ENCODE data around the gene ZNF609. TPM values are rescaled to one million over a fixed set of nuclear protein-coding genes. Genes with fewer than 3 reads are reported as not detected.

ZNF609 gene
- total and polyA plus RNA-seq, 2 experiments from 2014 or later: 6.3 to 11.3 TPM

- in situ Hi-C loops (cut with MboI): no loop called here
- Histone ChIP-seq H3K4me3 (no peak overlapping the region), H3F3A (ENCODE audit: insufficient read depth) (peaks cover 34% of the 10 kb centered on the region), H4K20me1 (ENCODE audit: insufficient read depth) (peaks cover 4% of the 10 kb centered on the region; the same call in 1 of the 2 replicates), H2AFZ (no peak overlapping the region), H3K4me2 (ENCODE audit: unreplicated experiment) (no peak overlapping the region), H3K79me2 (ENCODE audit: insufficient read depth) (peaks cover 30% of the 10 kb centered on the region), H3K4me1 (ENCODE audit: insufficient read depth) (peaks cover 13% of the 10 kb centered on the region), H3K36me3 (ENCODE audit: low read depth) (peaks cover 45% of the 10 kb centered on the region; the same call in 1 of the 2 replicates), H3K27me3 (replicated peaks; ENCODE audit: insufficient read depth) (no peaks in the 10 kb centered on the region), H3K9me2 (ENCODE audit: insufficient read depth) (no peaks in the 10 kb centered on the region), H3K27ac (no peak overlapping the region), H3K9ac (no peak overlapping the region), H3K9me3 (ENCODE audit: low read depth) (no peaks in the 10 kb centered on the region)
- no peak for DNase-seq
- TF ChIP-seq EZH2phosphoT487 (IDR thresholded peaks at IDR 0.05; ENCODE audit: insufficient read depth, low read depth) (no peak), EZH2 (IDR thresholded peaks at IDR 0.05; ENCODE audit: insufficient read depth, poor library complexity, severe bottlenecking) (no peak)
- 95 to 96% methylated on average over 3 of the region's 3 CpGs for WGBS, 2 experiments (ENCODE audit: low coverage in 1 of 2, low lambda C conversion rate in 2 of 2, missing lambda C conversion rate in 2 of 2)
Measured at GRCh38 chr15:64688770-64689169, 228.4 kb downstream of the ZNF609 start.

- no peak overlapping the region for H3K4me2 ChIP-seq (ENCODE audit: unreplicated experiment)
- in situ Hi-C loops (cut with MboI): no loop called here
- peaks cover 43% of the 10 kb centered on the region for H3K79me2 ChIP-seq (ENCODE audit: insufficient read depth)
- H3K9me3 ChIP-seq (ENCODE audit: low read depth): no peaks in the 10 kb centered on the region
- H3K4me1 ChIP-seq (ENCODE audit: insufficient read depth): peaks cover 14% of the 10 kb centered on the region
- H2AFZ ChIP-seq: no peak overlapping the region
- peaks cover 45% of the 10 kb centered on the region; the same call in 1 of the 2 replicates for H3K36me3 ChIP-seq (ENCODE audit: low read depth)
- no peak overlapping the region for H3K27ac ChIP-seq
- no peak overlapping the region for H3K4me3 ChIP-seq
- H3K27me3 ChIP-seq (replicated peaks; ENCODE audit: insufficient read depth): no peaks in the 10 kb centered on the region
- no peak overlapping the region for H3K9ac ChIP-seq
- H4K20me1 ChIP-seq (ENCODE audit: insufficient read depth): peaks cover 4% of the 10 kb centered on the region; the same call in 1 of the 2 replicates
- no peak for DNase-seq
- H3F3A ChIP-seq (ENCODE audit: insufficient read depth): peaks cover 37% of the 10 kb centered on the region
- WGBS, 2 experiments (ENCODE audit: low coverage in 1 of 2, low lambda C conversion rate in 2 of 2, missing lambda C conversion rate in 2 of 2): 68 to 78% methylated on average over 3 of the region's 3 CpGs
- H3K9me2 ChIP-seq (ENCODE audit: insufficient read depth): no peaks in the 10 kb centered on the region
- TF ChIP-seq EZH2phosphoT487 (IDR thresholded peaks at IDR 0.05; ENCODE audit: insufficient read depth, low read depth) (no peak), EZH2 (IDR thresholded peaks at IDR 0.05; ENCODE audit: insufficient read depth, poor library complexity, severe bottlenecking) (no peak)
Measured at GRCh38 chr15:64690008-64690407, 229.6 kb downstream of the ZNF609 start.

GRCh38 chr15:64690578-64691296 lies 230.4 kb downstream of the ZNF609 start:
- no peaks in the 10 kb centered on the region for H3K9me3 ChIP-seq (ENCODE audit: low read depth)
- DNase-seq: no peak
- no peak overlapping the region for H3K27ac ChIP-seq
- TF ChIP-seq EZH2phosphoT487 (IDR thresholded peaks at IDR 0.05; ENCODE audit: insufficient read depth, low read depth): no peak
- no peak for TF ChIP-seq EZH2 (IDR thresholded peaks at IDR 0.05; ENCODE audit: insufficient read depth, poor library complexity, severe bottlenecking)
- H3K27me3 ChIP-seq (replicated peaks; ENCODE audit: insufficient read depth): no peaks in the 10 kb centered on the region
- H3K79me2 ChIP-seq (ENCODE audit: insufficient read depth): peaks cover 50% of the 10 kb centered on the region
- no peak overlapping the region for H3K9ac ChIP-seq
- in situ Hi-C loops (cut with MboI): no loop called here
- no peaks in the 10 kb centered on the region for H3K9me2 ChIP-seq (ENCODE audit: insufficient read depth)
- H3K4me1 ChIP-seq (ENCODE audit: insufficient read depth): peaks cover 14% of the 10 kb centered on the region
- H3F3A ChIP-seq (ENCODE audit: insufficient read depth): peaks cover 37% of the 10 kb centered on the region
- H3K4me3 ChIP-seq: no peak overlapping the region
- H4K20me1 ChIP-seq (ENCODE audit: insufficient read depth): peaks cover 4% of the 10 kb centered on the region; the same call in 1 of the 2 replicates
- H3K4me2 ChIP-seq (ENCODE audit: unreplicated experiment): no peak overlapping the region
- H2AFZ ChIP-seq: no peak overlapping the region
- peaks cover 45% of the 10 kb centered on the region; the same call in 1 of the 2 replicates for H3K36me3 ChIP-seq (ENCODE audit: low read depth)
- WGBS, 2 experiments (ENCODE audit: low coverage in 1 of 2, low lambda C conversion rate in 2 of 2, missing lambda C conversion rate in 2 of 2): 64 to 68% methylated on average over 6 of the region's 6 CpGs

- in situ Hi-C loops (cut with MboI): no loop called here
Measured at GRCh38 chr15:64691896-64692565, 231.7 kb downstream of the ZNF609 start.

More at GRCh38 chr15:64691896-64692565, 231.7 kb downstream of the ZNF609 start:
- no peaks in the 10 kb centered on the region for H3K9me3 ChIP-seq (ENCODE audit: low read depth)
- H3F3A ChIP-seq (ENCODE audit: insufficient read depth): peaks cover 25% of the 10 kb centered on the region
- no peaks in the 10 kb centered on the region for H3K27me3 ChIP-seq (replicated peaks; ENCODE audit: insufficient read depth)
- 87 to 88% methylated on average over 8 to 9 of the region's 9 CpGs for WGBS, 2 experiments (ENCODE audit: low coverage in 1 of 2, low lambda C conversion rate in 2 of 2, missing lambda C conversion rate in 2 of 2)
- DNase-seq: no peak
- H3K4me3 ChIP-seq: no peak overlapping the region
- peaks cover 14% of the 10 kb centered on the region for H3K4me1 ChIP-seq (ENCODE audit: insufficient read depth)
- H3K9me2 ChIP-seq (ENCODE audit: insufficient read depth): no peaks in the 10 kb centered on the region
- TF ChIP-seq EZH2 (IDR thresholded peaks at IDR 0.05; ENCODE audit: insufficient read depth, poor library complexity, severe bottlenecking) (no peak), EZH2phosphoT487 (IDR thresholded peaks at IDR 0.05; ENCODE audit: insufficient read depth, low read depth) (no peak)
- peaks cover 4% of the 10 kb centered on the region; the same call in 1 of the 2 replicates for H4K20me1 ChIP-seq (ENCODE audit: insufficient read depth)
- H3K9ac ChIP-seq: no peak overlapping the region
- H3K4me2 ChIP-seq (ENCODE audit: unreplicated experiment): no peak overlapping the region
- H2AFZ ChIP-seq: no peak overlapping the region
- H3K36me3 ChIP-seq (ENCODE audit: low read depth): peaks cover 38% of the 10 kb centered on the region; the same call in 1 of the 2 replicates
- peaks cover 63% of the 10 kb centered on the region for H3K79me2 ChIP-seq (ENCODE audit: insufficient read depth)
- H3K27ac ChIP-seq: peak overlapping the region; percentile 69; the same call in 1 of the 2 replicates
